IPS-18a (cell line): Measurements from ENCODE around the gene SH3RF3.

Experiments used
- H3K27ac ChIP-seq: one replicate; pipeline ENCODE4 v1.5.1; 2013; ENCODE audit warnings: low read length
- H3K27me3 ChIP-seq: one replicate; pipeline ENCODE4 v1.6.1; 2013; ENCODE audit warnings: mild to moderate bottlenecking, low read length; ENCODE audit not compliant: control insufficient read depth, insufficient read depth
- H3K36me3 ChIP-seq: one replicate; pipeline ENCODE4 v1.6.1; 2013; ENCODE audit warnings: low read depth, low read length; ENCODE audit not compliant: control insufficient read depth
- H3K4me1 ChIP-seq: one replicate; pipeline ENCODE4 v1.6.1; 2013; ENCODE audit warnings: low read depth, low read length; ENCODE audit not compliant: control insufficient read depth
- H3K4me3 ChIP-seq: one replicate; pipeline ENCODE4 v1.5.1; 2013; ENCODE audit warnings: low read length
- H3K9ac ChIP-seq: one replicate; pipeline ENCODE4 v1.6.1; 2013; ENCODE audit warnings: mild to moderate bottlenecking, low read length, moderate library complexity
- H3K9me3 ChIP-seq: one replicate; pipeline ENCODE4 v1.6.1; 2013; ENCODE audit warnings: low read depth, low read length; ENCODE audit not compliant: control insufficient read depth

The SH3RF3 gene

DNA sequence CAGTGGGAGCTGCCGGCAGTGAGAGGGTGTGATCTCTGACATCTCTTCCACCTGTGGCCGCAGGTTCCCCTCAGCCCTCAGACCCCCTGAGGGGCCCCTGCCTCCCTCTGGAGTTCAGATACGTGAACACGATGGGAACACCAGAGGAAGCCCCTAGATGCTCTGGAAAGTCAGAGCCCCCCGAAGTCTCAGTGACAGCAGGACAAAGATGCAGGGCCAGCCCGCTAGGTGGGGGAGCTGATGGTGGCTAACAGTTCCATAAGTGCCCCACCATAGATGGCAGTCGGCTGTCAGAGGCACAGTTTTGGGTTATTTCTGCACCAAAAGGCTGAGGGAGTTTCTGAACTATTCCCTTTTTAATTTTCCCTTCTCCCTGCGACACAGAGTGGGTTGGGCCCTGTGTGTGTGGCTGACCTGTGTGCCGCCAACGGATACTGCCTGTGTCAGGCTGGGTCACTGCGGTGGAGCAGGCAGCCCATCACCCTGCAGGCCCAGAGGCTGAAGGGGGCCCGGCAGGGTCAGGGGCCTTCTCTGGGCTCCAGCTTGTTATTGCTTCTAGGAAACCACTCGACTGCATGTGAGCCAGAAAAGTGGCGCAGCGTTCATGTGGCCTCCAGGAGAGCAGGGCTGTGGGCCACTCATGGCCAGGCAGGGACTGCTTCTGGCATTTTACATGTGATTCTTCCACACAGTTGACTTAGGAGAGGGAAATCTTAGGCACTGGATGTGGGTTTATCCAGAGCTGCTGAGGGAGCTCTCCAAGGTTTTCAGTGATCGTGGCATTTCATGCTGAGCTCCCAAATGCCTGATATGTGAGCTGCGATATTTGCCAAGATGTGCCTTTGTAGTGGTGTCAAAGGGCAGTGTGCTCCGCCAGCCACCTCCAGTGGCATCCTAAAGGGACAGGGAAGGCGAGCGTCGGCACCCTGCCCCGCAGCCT is 225.1 kb downstream of the SH3RF3 start:
- Histone ChIP-seq H3K4me3 (no peak overlapping the region), H3K9me3 (peaks cover 4% of the 10 kb centered on the region), H3K27me3 (no peaks in the 10 kb centered on the region), H3K9ac (no peak overlapping the region), H3K4me1 (peaks cover 4% of the 10 kb centered on the region), H3K36me3 (no peaks in the 10 kb centered on the region), H3K27ac (no peak overlapping the region)

DNA sequence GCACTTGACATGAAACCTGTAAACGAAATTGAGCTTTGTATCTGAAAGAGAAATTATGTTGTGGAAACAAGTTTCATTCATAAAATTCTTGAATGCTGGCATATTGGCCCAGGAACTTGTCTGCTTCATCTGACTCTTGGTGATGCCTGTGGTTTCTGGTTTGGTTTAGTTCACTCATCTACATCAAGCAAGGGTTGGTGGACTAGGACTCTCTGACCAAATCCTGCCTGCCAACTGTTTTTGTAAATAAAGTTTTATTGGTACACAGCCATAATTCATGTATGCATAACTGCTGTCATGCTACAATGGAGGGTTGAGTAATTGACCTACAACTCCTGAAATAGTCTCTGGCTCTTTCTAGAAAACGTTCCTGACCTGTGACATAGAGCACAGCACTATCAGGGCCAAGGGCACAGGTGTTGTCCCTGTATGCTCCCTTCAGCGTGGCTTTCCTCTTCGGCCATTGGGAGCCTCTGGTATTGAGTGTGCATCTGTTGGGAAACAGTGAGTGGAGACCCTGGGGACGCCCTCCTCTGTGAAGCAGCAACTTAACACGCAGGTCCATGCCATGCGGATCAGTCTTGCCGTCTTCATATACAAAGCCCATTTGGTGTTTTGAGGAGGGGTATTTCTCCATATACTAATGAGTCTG is 226.3 kb downstream of the SH3RF3 start:
- no peak overlapping the region for H3K4me3 ChIP-seq
- no peaks in the 10 kb centered on the region for H3K27me3 ChIP-seq
- peaks cover 4% of the 10 kb centered on the region for H3K9me3 ChIP-seq
- H3K9ac ChIP-seq = no peak overlapping the region
- H3K27ac ChIP-seq = no peak overlapping the region
- no peaks in the 10 kb centered on the region for H3K36me3 ChIP-seq
- no peaks in the 10 kb centered on the region for H3K4me1 ChIP-seq

DNA sequence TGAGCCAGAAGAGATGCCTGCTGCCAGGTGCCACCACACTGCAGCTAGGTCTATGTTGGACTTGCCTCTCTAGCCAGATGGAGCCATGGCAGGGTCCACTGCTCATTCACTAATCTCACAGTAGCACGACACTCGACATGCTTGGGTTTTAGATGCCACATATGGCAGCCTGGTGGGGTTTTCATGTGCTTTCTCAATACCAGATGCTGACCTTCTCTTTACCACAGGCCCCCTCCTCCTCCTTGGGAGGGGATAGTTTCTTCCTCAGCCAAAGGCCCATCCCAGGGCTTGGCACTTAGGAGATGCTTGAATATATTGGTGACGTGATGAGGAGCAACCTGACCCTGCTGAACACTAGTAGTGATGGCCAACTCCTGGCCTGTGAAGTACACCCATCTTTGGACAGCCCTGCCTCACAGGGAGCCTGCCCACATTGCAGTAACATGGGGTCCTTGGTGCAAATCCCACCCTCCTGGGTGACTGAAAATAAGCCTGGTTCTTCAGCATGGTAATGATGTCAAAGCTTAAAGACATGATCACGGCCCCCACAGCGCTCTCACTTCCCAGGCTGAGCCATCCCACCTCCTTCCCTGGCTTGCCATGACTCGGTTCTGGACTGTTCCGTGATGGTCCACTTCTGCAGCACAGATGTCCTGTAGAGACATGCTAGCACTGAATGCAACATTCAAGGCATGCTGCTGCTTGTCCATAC is 227.5 kb downstream of the SH3RF3 start:
- Histone ChIP-seq H3K9me3 (peaks cover 4% of the 10 kb centered on the region), H3K27me3 (no peaks in the 10 kb centered on the region), H3K9ac (no peak overlapping the region), H3K36me3 (no peaks in the 10 kb centered on the region), H3K4me1 (no peaks in the 10 kb centered on the region), H3K27ac (no peak overlapping the region), H3K4me3 (no peak overlapping the region)

DNA sequence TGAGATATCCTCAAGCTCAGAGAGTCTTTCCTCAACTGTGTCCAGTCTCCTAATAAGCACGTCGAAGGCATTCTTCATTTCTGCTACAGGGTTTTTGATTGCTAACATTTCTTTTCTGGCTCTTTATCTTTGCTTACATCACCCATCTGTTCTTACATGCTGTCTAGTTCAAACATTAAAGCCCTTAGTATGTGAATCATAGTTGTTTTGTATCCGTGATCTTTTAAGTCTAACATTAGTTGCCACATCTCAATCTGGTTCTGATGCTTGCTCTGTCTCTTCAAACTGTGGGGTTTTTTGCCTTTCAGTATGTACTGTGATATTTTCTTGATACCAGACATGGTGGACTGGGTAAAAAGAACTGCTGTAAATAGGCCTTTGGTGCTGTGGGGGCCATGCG is 235.2 kb downstream of the SH3RF3 start:
- Histone ChIP-seq H3K4me1 (no peaks in the 10 kb centered on the region), H3K36me3 (no peaks in the 10 kb centered on the region), H3K27ac (no peak overlapping the region), H3K9me3 (no peaks in the 10 kb centered on the region), H3K27me3 (no peaks in the 10 kb centered on the region), H3K9ac (no peak overlapping the region), H3K4me3 (no peak overlapping the region)

DNA sequence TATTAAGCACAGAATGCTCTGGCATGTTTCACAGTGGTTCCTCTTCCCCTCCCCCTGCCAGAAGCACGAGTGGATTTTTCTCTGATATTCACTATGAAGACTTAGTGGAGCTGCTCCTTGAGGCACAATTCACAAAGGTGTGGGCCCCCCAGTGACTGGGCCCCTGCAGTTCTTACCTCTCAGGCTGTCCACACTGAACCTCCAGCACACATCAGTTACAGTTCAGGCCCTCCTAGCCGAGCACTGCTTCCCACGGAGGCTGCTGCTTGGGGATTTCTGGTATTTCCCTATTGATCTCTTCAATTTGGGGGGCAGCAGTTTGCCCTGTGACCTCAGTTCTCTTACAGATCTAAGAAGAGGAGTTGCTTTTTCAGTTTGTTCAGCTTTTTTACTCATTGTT is 236.1 kb downstream of the SH3RF3 start:
- Histone ChIP-seq H3K27me3 (no peaks in the 10 kb centered on the region), H3K36me3 (no peaks in the 10 kb centered on the region), H3K9ac (no peak overlapping the region), H3K4me3 (no peak overlapping the region), H3K9me3 (no peaks in the 10 kb centered on the region), H3K4me1 (no peaks in the 10 kb centered on the region), H3K27ac (no peak overlapping the region)

DNA sequence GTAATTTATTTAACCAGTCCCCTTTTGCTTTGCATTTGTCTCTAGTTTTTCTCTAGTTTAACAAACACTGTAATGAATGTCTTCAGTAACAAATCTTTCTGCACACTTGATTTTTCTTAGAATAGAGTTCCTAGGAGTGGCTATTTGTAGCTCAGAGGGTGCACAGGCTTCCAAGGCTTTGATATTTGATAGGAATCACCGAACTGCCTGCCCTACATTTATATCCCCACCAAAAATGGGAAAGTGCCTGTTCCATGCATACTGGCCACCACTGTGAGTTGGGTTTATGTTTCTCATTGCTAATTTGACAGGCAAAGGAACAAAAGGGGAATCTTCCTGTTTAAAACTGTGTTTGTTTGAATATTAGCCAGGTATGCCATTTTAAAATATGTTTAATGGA is 238.7 kb downstream of the SH3RF3 start:
- H3K27me3 ChIP-seq = no peaks in the 10 kb centered on the region
- no peaks in the 10 kb centered on the region for H3K36me3 ChIP-seq
- H3K4me3 ChIP-seq = no peak overlapping the region
- no peak overlapping the region for H3K9ac ChIP-seq
- H3K9me3 ChIP-seq = no peaks in the 10 kb centered on the region
- no peaks in the 10 kb centered on the region for H3K4me1 ChIP-seq
- no peak overlapping the region for H3K27ac ChIP-seq

DNA sequence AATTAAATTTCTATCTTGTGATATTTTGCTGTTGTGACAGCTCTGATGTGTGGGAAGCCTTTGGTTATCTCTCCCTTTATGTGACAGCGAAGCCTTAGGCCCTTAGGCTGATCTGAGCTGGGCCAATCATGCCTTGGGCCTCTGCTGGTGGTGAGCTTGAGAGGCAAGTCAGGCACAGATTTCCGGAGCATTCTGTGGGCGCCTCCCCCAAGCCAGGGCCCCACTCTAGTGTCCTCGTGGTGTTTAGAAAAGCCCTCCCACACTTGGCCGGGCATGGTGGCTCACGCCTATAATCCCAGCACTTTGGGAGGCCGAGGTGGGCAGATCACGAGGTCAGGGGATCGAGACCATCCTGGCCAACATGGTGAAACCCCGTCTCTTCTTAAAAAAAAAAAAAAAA is 239.8 kb downstream of the SH3RF3 start:
- H3K4me1 ChIP-seq = no peaks in the 10 kb centered on the region

DNA sequence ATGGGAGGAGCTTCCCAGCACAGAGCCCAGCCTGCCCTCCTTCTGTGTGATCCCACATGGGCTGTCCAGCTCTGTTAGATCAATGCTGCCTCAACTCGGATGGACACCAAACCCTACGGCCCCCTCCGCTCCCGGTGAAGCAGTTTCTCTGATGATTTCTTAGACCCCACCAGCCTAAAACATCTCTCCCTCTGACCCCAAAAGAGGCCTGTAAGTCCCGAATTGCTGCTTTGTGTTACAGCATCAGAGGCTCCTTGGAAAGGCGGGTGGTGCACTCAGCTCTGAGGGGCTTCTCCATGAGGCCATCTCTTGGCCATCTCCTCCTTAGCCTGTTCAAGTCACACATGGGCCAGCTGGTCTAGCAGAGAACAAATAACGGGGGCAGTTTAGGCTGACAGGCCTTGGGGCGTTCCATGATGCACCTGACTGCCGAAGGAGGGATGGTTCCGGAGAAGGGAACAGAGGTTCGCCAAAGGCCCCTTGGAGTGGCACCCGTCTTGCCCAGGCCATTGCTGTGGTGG is 240.7 kb downstream of the SH3RF3 start:
- Histone ChIP-seq H3K9ac (no peak overlapping the region), H3K36me3 (no peaks in the 10 kb centered on the region), H3K4me1 (no peaks in the 10 kb centered on the region), H3K4me3 (no peak overlapping the region), H3K27ac (no peak overlapping the region), H3K27me3 (no peaks in the 10 kb centered on the region), H3K9me3 (no peaks in the 10 kb centered on the region)

More for the DNA sequence above, 239.8 kb downstream of the SH3RF3 start:
- Histone ChIP-seq H3K9ac (no peak overlapping the region), H3K4me3 (no peak overlapping the region), H3K27me3 (no peaks in the 10 kb centered on the region), H3K9me3 (no peaks in the 10 kb centered on the region), H3K36me3 (no peaks in the 10 kb centered on the region), H3K27ac (no peak overlapping the region)

DNA sequence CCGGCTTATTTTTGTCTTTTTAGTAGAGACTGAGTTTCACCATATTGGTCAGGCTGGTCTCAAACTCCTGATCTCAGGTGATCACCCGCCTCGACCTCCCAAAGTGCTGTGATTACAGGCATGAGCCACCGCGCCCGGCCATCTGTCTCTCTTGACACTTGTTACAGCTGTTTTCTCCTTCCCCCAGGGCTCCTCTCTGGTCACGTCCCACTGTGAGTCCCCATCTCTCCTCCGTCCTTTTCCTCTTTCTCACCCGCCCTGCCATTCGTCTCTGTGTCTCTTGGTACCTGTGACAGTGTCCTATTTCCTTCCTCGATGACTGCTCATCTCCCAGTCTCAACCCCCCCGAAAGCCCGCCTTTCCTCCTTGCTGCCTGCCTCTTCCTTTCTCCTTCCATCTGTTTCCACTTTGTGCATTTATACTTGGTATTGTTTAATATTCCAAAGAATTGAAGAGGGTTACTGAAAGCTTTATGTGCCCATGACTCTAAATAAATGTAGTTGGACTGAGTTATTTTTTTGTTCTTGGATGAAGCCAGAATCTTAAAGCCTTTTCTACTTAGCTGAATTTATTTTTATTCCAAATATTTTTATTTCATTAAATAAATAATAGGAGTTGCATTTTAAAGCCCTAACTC is 241.5 kb downstream of the SH3RF3 start:
- Histone ChIP-seq H3K36me3 (no peaks in the 10 kb centered on the region), H3K4me1 (no peaks in the 10 kb centered on the region), H3K9ac (no peak overlapping the region), H3K27ac (no peak overlapping the region), H3K9me3 (no peaks in the 10 kb centered on the region), H3K27me3 (no peaks in the 10 kb centered on the region), H3K4me3 (no peak overlapping the region)

DNA sequence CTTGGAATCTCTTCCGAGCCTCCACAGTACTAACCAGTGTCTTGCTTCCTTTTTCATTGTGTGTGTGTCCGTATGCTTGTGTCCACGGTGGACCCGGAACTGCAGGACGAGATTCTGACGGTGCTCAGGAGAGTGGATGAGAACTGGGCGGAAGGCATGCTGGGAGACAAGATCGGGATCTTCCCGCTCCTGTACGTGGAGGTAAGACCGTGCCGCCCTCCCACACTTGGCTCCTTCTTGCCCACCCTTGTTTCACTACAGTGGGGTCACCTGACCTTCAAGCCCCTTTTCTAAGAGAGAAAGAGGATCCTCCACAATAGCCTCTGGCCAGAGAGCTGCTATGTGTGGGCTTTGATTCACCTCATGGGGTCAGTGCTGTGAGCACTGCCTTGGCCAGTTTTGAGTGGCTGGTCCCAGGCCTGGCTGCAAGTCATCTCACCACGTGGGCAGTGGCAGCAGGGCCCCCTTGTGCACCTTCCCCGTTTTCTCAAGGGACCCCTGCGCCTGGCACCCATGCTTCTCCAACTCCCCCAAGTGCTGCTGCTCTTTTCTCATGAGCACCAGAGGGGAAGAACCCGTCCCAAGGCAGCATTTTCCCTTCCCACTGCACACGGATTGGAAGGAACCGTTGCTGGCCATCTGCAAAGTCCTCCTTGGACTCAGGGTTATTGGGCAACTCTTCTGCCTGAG is 242.6 kb downstream of the SH3RF3 start:
- Histone ChIP-seq H3K9me3 (no peaks in the 10 kb centered on the region), H3K9ac (no peak overlapping the region), H3K4me1 (no peaks in the 10 kb centered on the region), H3K36me3 (no peaks in the 10 kb centered on the region), H3K27ac (no peak overlapping the region), H3K4me3 (no peak overlapping the region), H3K27me3 (no peaks in the 10 kb centered on the region)
